Mammary epithelial cell (primary cell): Measurements from ENCODE around the gene GNG8.

Source experiments
- CTCF ChIP-seq, 2 donors: IDR thresholded peaks in 1 of 2; conservative IDR thresholded peaks in 1 of 2; 2 replicates each; pipeline ENCODE4 v1.5.1; 2011 to 2012; ENCODE audit warnings: inconsistent platforms in 2 of 2, low read length in 2 of 2, mild to moderate bottlenecking in 2 of 2, control low read depth in 1 of 2, low read depth in 1 of 2; ENCODE audit not compliant: insufficient read depth in 1 of 2; ENCODE audit errors: extremely low read depth in 1 of 2
- EZH2 ChIP-seq: IDR thresholded peaks from 2 replicates; pipeline ENCODE4 v1.6.1; 2012; ENCODE audit warnings: low read length, inconsistent platforms, borderline replicate concordance

- no peak for TF ChIP-seq CTCF (conservative IDR thresholded peaks at IDR 0.05 in 1 of 2, IDR thresholded peaks at IDR 0.05 in 1 of 2; ENCODE audit: extremely low read depth in 1 of 2, insufficient read depth in 1 of 2, low read depth in 1 of 2, low read length in 2 of 2)
- TF ChIP-seq EZH2: no peak
Measured at GRCh38 chr19:46630586-46631205, 5.3 kb downstream of the GNG8 start.
